K562 (cell line): Measurements from ENCODE around the gene ERRFI1. TPM values are rescaled to one million over a fixed set of nuclear protein-coding genes. Genes with fewer than 3 reads are reported as not detected.
A peak's percentile ranks its signal among the peaks of the same experiment; 100 is the strongest.

ENCODE experiments used
- ATAC-seq: fragments of 200-7000 bp; cut with Tn5 transposase; 3 replicates; pipeline ENCODE4 v1.9.1; 2020; ENCODE audit warnings: moderate library complexity
- BruUV-seq: library from RNA; stranded (reverse); fragments of 400-500 nt; replicated peaks from 2 replicates; lab custom pipeline; 2021; lab: Mats Ljungman, UMichigan
- CTCF ChIA-PET: fragments of 300-600 bp; formaldehyde crosslinking; extraction: SDS; loops from one replicate; lab custom pipeline; 2021; ENCODE audit warnings: low intra/inter-chr PET ratio; lab: Yijun Ruan, JAX
- POLR2A ChIA-PET: fragments of 300-600, 350-650 bp; sonication (Branson Sonifier 250); formaldehyde crosslinking; extraction: SDS; loops from one replicate; lab custom pipeline; 2021; ENCODE audit warnings: antibody characterized with exemption, inconsistent platforms; lab: Yijun Ruan, JAX
- DNase-seq, 4 experiments: peaks; one replicate each; pipeline versions ENCODE4 v3.0.0 to v3.0.0-alpha.2; 2011 to 2018; ENCODE audit warnings: low spot score in 3 of 4, mixed read lengths in 3 of 4; ENCODE audit errors: extremely low read depth in 1 of 4
- FAIRE-seq: peaks from 2 replicates; lab custom pipeline; 2011; peaks lifted over from hg19 to GRCh38; lab: Jason Lieb, UNC
- H2AFZ ChIP-seq: 2 replicates; pipeline ENCODE4 v1.6.0; 2011; ENCODE audit warnings: low read depth, low read length, control low read depth, inconsistent platforms
- H3K27ac ChIP-seq: fragments of 200-600 bp; 3 replicates; pipeline ENCODE4 v1.8.0; 2011; ENCODE audit warnings: low read depth, mild to moderate bottlenecking, control low read depth, inconsistent platforms, low read length, moderate library complexity, mixed read lengths; ENCODE audit errors: extremely low read depth
- H3K27me3 ChIP-seq, 2 experiments: fragments of 300-600 bp in 1 of 2; 2 replicates in 1 of 2; 3 replicates in 1 of 2; pipeline versions ENCODE4 v1.6.0 to v1.8.0; 2011; ENCODE audit warnings: inconsistent platforms in 2 of 2, low read length in 2 of 2, mild to moderate bottlenecking in 1 of 2, mixed read lengths in 1 of 2, moderate library complexity in 1 of 2; ENCODE audit not compliant: control insufficient read depth in 2 of 2, insufficient read depth in 2 of 2
- H3K36me3 ChIP-seq: fragments of 300-600 bp; 3 replicates; pipeline ENCODE4 v1.8.0; 2011; ENCODE audit warnings: mild to moderate bottlenecking, low read length, inconsistent platforms; ENCODE audit not compliant: control insufficient read depth, insufficient read depth
- H3K4me1 ChIP-seq, 2 experiments: fragments of 200-600 bp in 1 of 2; replicated peaks in 1 of 2; 2 replicates in 1 of 2; 3 replicates in 1 of 2; pipeline versions ENCODE4 v1.5.1 to v1.8.0; 2011; ENCODE audit warnings: inconsistent platforms in 2 of 2, low read length in 2 of 2, mild to moderate bottlenecking in 1 of 2, mixed read lengths in 1 of 2, moderate library complexity in 1 of 2; ENCODE audit not compliant: control insufficient read depth in 2 of 2, insufficient read depth in 2 of 2
- H3K4me2 ChIP-seq: 2 replicates; pipeline ENCODE4 v1.6.1; 2011; ENCODE audit warnings: low read length, control low read depth, inconsistent platforms, mixed read lengths; ENCODE audit not compliant: insufficient read depth
- H3K4me3 ChIP-seq: fragments of 200-600 bp; sonication (generic), shearing (Covaris generic); 2 replicates; pipeline ENCODE4 v1.5.1; 2016; ENCODE audit warnings: control low read depth, inconsistent platforms
- H3K79me2 ChIP-seq: fragments of 200-600 bp; 3 replicates; pipeline ENCODE4 v1.8.0; 2011; ENCODE audit warnings: low read length, inconsistent platforms; ENCODE audit not compliant: control insufficient read depth, insufficient read depth
- H3K9ac ChIP-seq, 2 experiments: 2 replicates each; pipeline versions ENCODE4 v1.6.0 to v1.6.1; 2011; ENCODE audit warnings: low read depth in 2 of 2, low read length in 2 of 2, control low read depth in 1 of 2, inconsistent platforms in 1 of 2, mild to moderate bottlenecking in 1 of 2, mixed read lengths in 1 of 2; ENCODE audit not compliant: insufficient read depth in 1 of 2
- H3K9me1 ChIP-seq: one replicate; pipeline ENCODE4 v1.6.0; 2011; ENCODE audit warnings: inconsistent platforms, mild to moderate bottlenecking, low read length, moderate library complexity; ENCODE audit not compliant: control insufficient read depth, insufficient read depth
- H3K9me3 ChIP-seq: replicated peaks from 2 replicates; pipeline ENCODE4 v1.5.1; 2011; ENCODE audit warnings: low read depth, low read length, inconsistent platforms; ENCODE audit not compliant: control insufficient read depth, insufficient read depth
- H4K20me1 ChIP-seq: replicated peaks from 2 replicates; pipeline ENCODE4 v1.6.1; 2011; ENCODE audit warnings: low read length, inconsistent platforms, mixed read lengths; ENCODE audit not compliant: control insufficient read depth, insufficient read depth
- FOSL1 ChIP-seq: fragments of 200-800 bp; sonication (Bioruptor generic); conservative IDR thresholded peaks from 2 replicates; pipeline ENCODE4 v1.6.1; 2016; ENCODE audit warnings: missing genetic modification characterization, missing compliant biosample characterization
- NCOA1 ChIP-seq: fragments of 450-650 bp; IDR thresholded peaks from 2 replicates; pipeline ENCODE4 v1.6.1; 2016; ENCODE audit warnings: low read depth
- NFE2 ChIP-seq: IDR thresholded peaks from 2 replicates; pipeline ENCODE4 v1.6.1; 2014; ENCODE audit warnings: antibody characterized with exemption, low read depth
- NR1H2 ChIP-seq: sonication (generic); formaldehyde crosslinking; IDR thresholded peaks from 2 replicates; pipeline ENCODE4 v1.4.0; 2020; ENCODE audit warnings: mild to moderate bottlenecking, missing genetic modification reagents
- SAFB ChIP-seq: fragments of 200-400 bp; formaldehyde crosslinking; IDR thresholded peaks from 2 replicates; pipeline ENCODE4 v1.6.1; 2017; ENCODE audit warnings: low read depth, low read length, borderline replicate concordance
- TSC22D4 ChIP-seq: fragments of 450-650 bp; IDR thresholded peaks from 2 replicates; pipeline ENCODE4 v1.6.1; 2016; ENCODE audit warnings: missing genetic modification characterization, missing biosample characterization, control low read depth
- ZNF316 ChIP-seq: fragments of 450-650 bp; IDR thresholded peaks from 2 replicates; pipeline ENCODE4 v1.6.1; 2016
- ZNF717 ChIP-seq: fragments of 250-450 bp; sonication (Bioruptor Pico); IDR thresholded peaks from 2 replicates; pipeline ENCODE4 v1.5.0; 2021
- WGBS: fragments of 100-300 bp; shearing (Covaris generic); methylation state at CpG from one replicate; pipeline ENCODE4 v1.1.6; 2016; ENCODE audit warnings: low coverage, mixed read lengths; ENCODE audit not compliant: insufficient coverage; ENCODE audit errors: missing lambda C conversion rate; 5-methylcytosine and 5-hydroxymethylcytosine counted together
- in situ Hi-C: fragments of 300-500 bp; cut with MboI; formaldehyde crosslinking; loops from 4 replicates; pipeline ENCODE4 v1.15.0; 2018; ENCODE audit warnings: inconsistent platforms, mixed read lengths
- intact Hi-C: fragments of 100-400 bp; cut with micrococcal nuclease; formaldehyde crosslinking; loops from 2 replicates; pipeline ENCODE4 v1.14.2; 2022
- polyA plus RNA-seq, 8 experiments: library from polyadenylated mRNA; depleted of rRNA in 4 of 8; stranded (reverse) in 5 of 8; unstranded in 3 of 8; fragments of >200 nt; fragmentation: Nextera tagmentation in 2 of 8; fragmentation: Illumina TruSeq in 1 of 8; extraction: Ambion mirVana in 2 of 8; extraction: Trizol in 1 of 8; gene quantifications; 2 replicates each; pipeline versions ENCODE4 v1.2.1 to v1.2.3, GENCODE V29; 2011 to 2014; ENCODE audit warnings: inconsistent platforms in 1 of 8, missing spikeins in 1 of 8
- total RNA-seq, 7 experiments: library from RNA; depleted of rRNA in 6 of 7; stranded (reverse); fragments of >200 nt in 6 of 7; fragmentation: Illumina TruSeq in 2 of 7; extraction: Trizol in 2 of 7; gene quantifications; 2 replicates each; pipeline versions ENCODE4 v1.2.1 to v1.2.3, GENCODE V29; 2011 to 2021; ENCODE audit warnings: low replicate concordance in 1 of 7

The ERRFI1 gene
- total and polyA plus RNA-seq, 9 of the 15 experiments (the other 6 are each of a cell fraction or from before 2014, with no cell fraction given), result 0.67 to 4.4 (median 1.1) TPM

DNA sequence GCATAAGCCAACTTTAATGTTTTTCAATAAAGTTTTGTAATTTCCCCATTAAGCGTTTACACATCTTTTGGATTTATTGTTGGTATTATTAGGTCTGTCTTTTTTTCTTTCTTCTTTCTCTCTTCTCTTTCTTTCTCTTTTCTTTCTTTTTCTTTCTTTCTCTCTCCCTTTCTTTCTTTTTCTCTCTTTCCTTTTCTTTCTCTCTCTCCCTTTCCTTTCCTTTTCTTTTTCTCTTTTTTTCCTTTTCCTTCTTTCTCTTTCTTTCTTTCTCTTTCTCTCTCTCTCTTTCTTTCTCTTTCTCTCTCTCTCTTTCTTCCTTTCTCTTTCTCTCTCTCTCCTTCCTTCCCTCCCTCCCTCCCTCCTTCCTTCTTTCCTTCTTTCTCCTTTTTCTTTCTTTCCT lies 31.3 kb downstream of the ERRFI1 start (continued):
- no peak for TF ChIP-seq TSC22D4 (tag)

DNA sequence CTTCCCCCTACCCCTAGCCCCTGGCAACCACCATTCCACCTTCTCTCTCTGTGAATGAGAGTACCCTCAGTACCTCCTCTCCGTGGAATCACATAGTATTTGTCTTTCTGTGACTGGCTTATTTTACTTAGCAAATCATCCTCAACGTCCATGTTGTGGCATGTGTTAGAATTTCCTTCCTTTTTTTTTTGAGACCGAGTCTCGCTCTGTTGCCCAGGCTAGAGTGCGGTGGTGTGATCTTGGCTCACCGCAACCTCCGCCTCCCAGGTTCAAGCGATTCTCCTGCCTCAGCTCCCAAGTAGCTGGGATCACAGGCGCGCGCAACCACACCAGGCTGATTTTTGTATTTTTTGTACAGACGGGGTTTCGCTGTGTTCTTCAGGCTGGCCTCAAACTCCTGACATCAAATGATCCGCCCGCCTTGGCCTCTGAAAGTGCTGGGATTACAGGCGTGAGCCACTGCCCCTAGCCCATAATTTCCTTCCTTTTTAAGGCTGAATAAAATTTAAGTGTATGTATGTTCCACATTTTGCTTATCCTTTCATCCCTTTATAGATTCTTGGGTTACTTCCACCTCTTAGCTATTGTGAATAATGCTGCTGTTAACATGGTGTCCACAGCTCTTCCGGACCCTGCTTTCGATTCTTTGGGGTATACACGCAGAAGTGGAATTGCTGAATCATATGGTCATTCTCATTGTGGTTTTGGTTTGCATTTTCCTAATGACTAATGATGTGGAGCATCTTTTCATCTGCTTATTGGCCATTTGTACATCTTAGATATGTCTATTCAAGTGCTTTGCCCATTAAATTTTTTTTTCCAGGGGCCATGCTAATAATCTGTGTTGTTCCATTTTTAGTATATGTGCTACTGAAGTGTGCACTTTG lies 32.3 kb downstream of the ERRFI1 start:
- H3K9ac ChIP-seq, result no peak overlapping the region

More for the DNA sequence above, 32.3 kb downstream of the ERRFI1 start:
- Histone ChIP-seq H3K27ac (no peak overlapping the region), H3K36me3 (no peaks in the 10 kb centered on the region), H3K9me1 (no peaks in the 10 kb centered on the region), H4K20me1 (no peaks in the 10 kb centered on the region), H3K4me2 (no peak overlapping the region), H3K9me3 (no peaks in the 10 kb centered on the region; the same call in 1 of the 2 replicates), H3K4me3 (no peak overlapping the region), H3K27me3 (no peaks in the 10 kb centered on the region), H3K4me1 (no peaks in the 10 kb centered on the region; a peak in 2 of 5 replicates), H2AFZ (no peak overlapping the region), H3K79me2 (no peaks in the 10 kb centered on the region)
- in situ Hi-C loops (no loop called here), intact Hi-C loops (no loop called here)
- FAIRE-seq (peak; percentile 59), ATAC-seq (no peak), DNase-seq (no peak)
- no TSS peak for BruUV-seq
- 78% methylated on average over 19 of the region's 19 CpGs for WGBS
- TF ChIP-seq NFE2 (peak; percentile 44; the same call in 1 of the 2 replicates), FOSL1 (tag) (0 out of 2 replicates have a peak, but pooled peaks have one; percentile 27), NCOA1 (no peak), ZNF316 (peak; percentile 10; the same call in 1 of the 2 replicates), NR1H2 (CRISPR knock-in tag) (no peak), ZNF717 (CRISPR knock-in tag) (no peak), SAFB (no peak)
- POLR2A ChIA-PET, result no interaction called here
- CTCF ChIA-PET, result interaction anchor here (0.7 kb wide), 1 partner anchor 23 kb away, joined by 4 read pairs; no protein-coding TSS in a partner anchor
